K562 (cell line): ENCODE measurements around the gene MAP3K6. TPM values are rescaled to one million over a fixed set of nuclear protein-coding genes. Genes with fewer than 3 reads are reported as not detected.

Source experiments
- ATAC-seq: fragments of 200-7000 bp; cut with Tn5 transposase; 3 replicates; pipeline ENCODE4 v1.9.1; 2020; ENCODE audit warnings: moderate library complexity
- BruUV-seq: library from RNA; stranded (reverse); fragments of 400-500 nt; replicated peaks from 2 replicates; lab custom pipeline; 2021; lab: Mats Ljungman, UMichigan
- CTCF ChIA-PET: fragments of 300-600 bp; formaldehyde crosslinking; extraction: SDS; loops from one replicate; lab custom pipeline; 2021; ENCODE audit warnings: low intra/inter-chr PET ratio; lab: Yijun Ruan, JAX
- POLR2A ChIA-PET: fragments of 300-600, 350-650 bp; sonication (Branson Sonifier 250); formaldehyde crosslinking; extraction: SDS; loops from one replicate; lab custom pipeline; 2021; ENCODE audit warnings: antibody characterized with exemption, inconsistent platforms; lab: Yijun Ruan, JAX
- DNase-seq, 4 experiments: peaks; one replicate each; pipeline versions ENCODE4 v3.0.0 to v3.0.0-alpha.2; 2011 to 2018; ENCODE audit warnings: low spot score in 3 of 4, mixed read lengths in 3 of 4; ENCODE audit errors: extremely low read depth in 1 of 4
- FAIRE-seq: peaks from 2 replicates; lab custom pipeline; 2011; peaks lifted over from hg19 to GRCh38; lab: Jason Lieb, UNC
- H2AFZ ChIP-seq: 2 replicates; pipeline ENCODE4 v1.6.0; 2011; ENCODE audit warnings: low read depth, low read length, control low read depth, inconsistent platforms
- H3K27ac ChIP-seq: fragments of 200-600 bp; 3 replicates; pipeline ENCODE4 v1.8.0; 2011; ENCODE audit warnings: low read depth, mild to moderate bottlenecking, control low read depth, inconsistent platforms, low read length, moderate library complexity, mixed read lengths; ENCODE audit errors: extremely low read depth
- H3K27me3 ChIP-seq, 2 experiments: fragments of 300-600 bp in 1 of 2; 2 replicates in 1 of 2; 3 replicates in 1 of 2; pipeline versions ENCODE4 v1.6.0 to v1.8.0; 2011; ENCODE audit warnings: inconsistent platforms in 2 of 2, low read length in 2 of 2, mild to moderate bottlenecking in 1 of 2, mixed read lengths in 1 of 2, moderate library complexity in 1 of 2; ENCODE audit not compliant: control insufficient read depth in 2 of 2, insufficient read depth in 2 of 2
- H3K36me3 ChIP-seq: fragments of 300-600 bp; 3 replicates; pipeline ENCODE4 v1.8.0; 2011; ENCODE audit warnings: mild to moderate bottlenecking, low read length, inconsistent platforms; ENCODE audit not compliant: control insufficient read depth, insufficient read depth
- H3K4me1 ChIP-seq, 2 experiments: fragments of 200-600 bp in 1 of 2; replicated peaks in 1 of 2; 2 replicates in 1 of 2; 3 replicates in 1 of 2; pipeline versions ENCODE4 v1.5.1 to v1.8.0; 2011; ENCODE audit warnings: inconsistent platforms in 2 of 2, low read length in 2 of 2, mild to moderate bottlenecking in 1 of 2, mixed read lengths in 1 of 2, moderate library complexity in 1 of 2; ENCODE audit not compliant: control insufficient read depth in 2 of 2, insufficient read depth in 2 of 2
- H3K4me2 ChIP-seq: 2 replicates; pipeline ENCODE4 v1.6.1; 2011; ENCODE audit warnings: low read length, control low read depth, inconsistent platforms, mixed read lengths; ENCODE audit not compliant: insufficient read depth
- H3K4me3 ChIP-seq: fragments of 200-600 bp; sonication (generic), shearing (Covaris generic); 2 replicates; pipeline ENCODE4 v1.5.1; 2016; ENCODE audit warnings: control low read depth, inconsistent platforms
- H3K79me2 ChIP-seq: fragments of 200-600 bp; 3 replicates; pipeline ENCODE4 v1.8.0; 2011; ENCODE audit warnings: low read length, inconsistent platforms; ENCODE audit not compliant: control insufficient read depth, insufficient read depth
- H3K9ac ChIP-seq, 2 experiments: 2 replicates each; pipeline versions ENCODE4 v1.6.0 to v1.6.1; 2011; ENCODE audit warnings: low read depth in 2 of 2, low read length in 2 of 2, control low read depth in 1 of 2, inconsistent platforms in 1 of 2, mild to moderate bottlenecking in 1 of 2, mixed read lengths in 1 of 2; ENCODE audit not compliant: insufficient read depth in 1 of 2
- H3K9me1 ChIP-seq: one replicate; pipeline ENCODE4 v1.6.0; 2011; ENCODE audit warnings: inconsistent platforms, mild to moderate bottlenecking, low read length, moderate library complexity; ENCODE audit not compliant: control insufficient read depth, insufficient read depth
- H3K9me3 ChIP-seq: replicated peaks from 2 replicates; pipeline ENCODE4 v1.5.1; 2011; ENCODE audit warnings: low read depth, low read length, inconsistent platforms; ENCODE audit not compliant: control insufficient read depth, insufficient read depth
- H4K20me1 ChIP-seq: replicated peaks from 2 replicates; pipeline ENCODE4 v1.6.1; 2011; ENCODE audit warnings: low read length, inconsistent platforms, mixed read lengths; ENCODE audit not compliant: control insufficient read depth, insufficient read depth
- ASH1L ChIP-seq: fragments of 450-650 bp; IDR thresholded peaks from 2 replicates; pipeline ENCODE4 v1.6.1; 2018; ENCODE audit warnings: borderline replicate concordance, mild to moderate bottlenecking, low read depth; ENCODE audit not compliant: partially characterized antibody
- DDX20 ChIP-seq: fragments of 450-650 bp; IDR thresholded peaks from 2 replicates; pipeline ENCODE4 v1.6.1; 2016; ENCODE audit warnings: missing genetic modification characterization, low read depth, mild to moderate bottlenecking, missing compliant biosample characterization, moderate library complexity
- TFAM ChIP-seq: fragments of 250-450 bp; sonication (Bioruptor Pico); conservative IDR thresholded peaks from 2 replicates; pipeline ENCODE4 v1.5.0; 2021; ENCODE audit warnings: mild to moderate bottlenecking, moderate library complexity
- THRA ChIP-seq: fragments of 450-650 bp; IDR thresholded peaks from 2 replicates; pipeline ENCODE4 v1.6.1; 2017; ENCODE audit warnings: mild to moderate bottlenecking, moderate library complexity
- ZBTB7A ChIP-seq: IDR thresholded peaks from 2 replicates; pipeline ENCODE4 v1.6.1; 2011; ENCODE audit warnings: low read depth, mild to moderate bottlenecking, low read length, moderate library complexity, borderline replicate concordance; ENCODE audit not compliant: control insufficient read depth
- WGBS: fragments of 100-300 bp; shearing (Covaris generic); methylation state at CpG from one replicate; pipeline ENCODE4 v1.1.6; 2016; ENCODE audit warnings: low coverage, mixed read lengths; ENCODE audit not compliant: insufficient coverage; ENCODE audit errors: missing lambda C conversion rate; 5-methylcytosine and 5-hydroxymethylcytosine counted together
- in situ Hi-C: fragments of 300-500 bp; cut with MboI; formaldehyde crosslinking; loops from 4 replicates; pipeline ENCODE4 v1.15.0; 2018; ENCODE audit warnings: inconsistent platforms, mixed read lengths
- intact Hi-C: fragments of 100-400 bp; cut with micrococcal nuclease; formaldehyde crosslinking; loops from 2 replicates; pipeline ENCODE4 v1.14.2; 2022
- polyA plus RNA-seq, 8 experiments: library from polyadenylated mRNA; depleted of rRNA in 4 of 8; stranded (reverse) in 5 of 8; unstranded in 3 of 8; fragments of >200 nt; fragmentation: Nextera tagmentation in 2 of 8; fragmentation: Illumina TruSeq in 1 of 8; extraction: Ambion mirVana in 2 of 8; extraction: Trizol in 1 of 8; gene quantifications; 2 replicates each; pipeline versions ENCODE4 v1.2.1 to v1.2.3, GENCODE V29; 2011 to 2014; ENCODE audit warnings: inconsistent platforms in 1 of 8, missing spikeins in 1 of 8
- total RNA-seq, 7 experiments: library from RNA; depleted of rRNA in 6 of 7; stranded (reverse); fragments of >200 nt in 6 of 7; fragmentation: Illumina TruSeq in 2 of 7; extraction: Trizol in 2 of 7; gene quantifications; 2 replicates each; pipeline versions ENCODE4 v1.2.1 to v1.2.3, GENCODE V29; 2011 to 2021; ENCODE audit warnings: low replicate concordance in 1 of 7
- TF ChIP-seq, protein P1 (sequence below): fragments of 450-650 bp; formaldehyde crosslinking; IDR thresholded peaks from 2 replicates; pipeline ENCODE4 v1.4.0; 2020; ENCODE audit warnings: mild to moderate bottlenecking, moderate library complexity

Gene MAP3K6
- total and polyA plus RNA-seq, 9 of the 15 experiments (the other 6 are each of a cell fraction or from before 2014, with no cell fraction given), result 0.99 to 21.9 (median 7.0) TPM

GRCh38 chr1:27330786-27331185 is 36.0 kb downstream of the MAP3K6 start:
- H3K9me1 ChIP-seq, result no peaks in the 10 kb centered on the region
- no peak overlapping the region for H2AFZ ChIP-seq
- no peak for DNase-seq
- H3K27ac ChIP-seq, result no peak overlapping the region
- H3K4me2 ChIP-seq, result no peak overlapping the region
- H3K4me1 ChIP-seq, result peaks cover 0 to 12% of the 10 kb centered on the region in 2 experiments; a peak in 2 of 5 replicates
- ATAC-seq, result no peak
- H3K27me3 ChIP-seq, result no peaks in the 10 kb centered on the region
- POLR2A ChIA-PET, result no interaction called here
- no peak overlapping the region for H3K4me3 ChIP-seq
- no peaks in the 10 kb centered on the region for H3K9me3 ChIP-seq
- no TSS peak for BruUV-seq
- H3K36me3 ChIP-seq, result peaks cover 90% of the 10 kb centered on the region
- TF ChIP-seq THRA (no peak), TFAM (CRISPR knock-in tag) (no peak), DDX20 (tag) (no peak), ASH1L (no peak), ZBTB7A (no peak)
- TF ChIP-seq, protein P1, sequence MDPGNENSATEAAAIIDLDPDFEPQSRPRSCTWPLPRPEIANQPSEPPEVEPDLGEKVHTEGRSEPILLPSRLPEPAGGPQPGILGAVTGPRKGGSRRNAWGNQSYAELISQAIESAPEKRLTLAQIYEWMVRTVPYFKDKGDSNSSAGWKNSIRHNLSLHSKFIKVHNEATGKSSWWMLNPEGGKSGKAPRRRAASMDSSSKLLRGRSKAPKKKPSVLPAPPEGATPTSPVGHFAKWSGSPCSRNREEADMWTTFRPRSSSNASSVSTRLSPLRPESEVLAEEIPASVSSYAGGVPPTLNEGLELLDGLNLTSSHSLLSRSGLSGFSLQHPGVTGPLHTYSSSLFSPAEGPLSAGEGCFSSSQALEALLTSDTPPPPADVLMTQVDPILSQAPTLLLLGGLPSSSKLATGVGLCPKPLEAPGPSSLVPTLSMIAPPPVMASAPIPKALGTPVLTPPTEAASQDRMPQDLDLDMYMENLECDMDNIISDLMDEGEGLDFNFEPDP (CRISPR knock-in tag), result no peak
- TF ChIP-seq, all 486 proteins: peak for 0
- intact Hi-C loops (no loop called here), in situ Hi-C loops (no loop called here)
- 77% methylated on average over 6 of the region's 8 CpGs for WGBS
- no peak for FAIRE-seq
- CTCF ChIA-PET, result no interaction called here
- Histone ChIP-seq H3K9ac (peak overlapping the region in 1 of 2 experiments; percentile 54; a peak in 2 of 4 replicates), H4K20me1 (peaks cover 16% of the 10 kb centered on the region), H3K79me2 (peaks cover 40% of the 10 kb centered on the region)
